CD4-positive, alpha-beta T cell treated with Interleukin-12 subunit alpha and Interleukin-12 subunit beta, for 1 hour (primary cell): Measurements from ENCODE around the gene TCF3.
"Not testable (repeated sequence)": the region's sequence is repeated elsewhere in the genome, so short reads cannot be mapped to it uniquely, and the experiment has no call there.

Experiments
- DNase-seq: peaks from one replicate; pipeline ENCODE4 v3.0.0-alpha.2; 2020

Gene TCF3

GRCh38 chr19:1650650-1651567, 1.5 kb downstream of the TCF3 start:
- DNase-seq = peak; percentile 85

- DNase-seq = no peak
These were observed 2.4 kb downstream of the TCF3 start for GRCh38 chr19:1649706-1650649.

- no peak for DNase-seq
These were observed 3.4 kb downstream of the TCF3 start for GRCh38 chr19:1648920-1649541.

- no peak for DNase-seq
These were observed 4.0 kb downstream of the TCF3 start for GRCh38 chr19:1648459-1648849.

GRCh38 chr19:1647501-1648458, 4.6 kb downstream of the TCF3 start:
- DNase-seq = no peak

- no peak for DNase-seq
These were observed 5.6 kb downstream of the TCF3 start for GRCh38 chr19:1646659-1647453.

- no peak for DNase-seq
These were observed 6.3 kb downstream of the TCF3 start for GRCh38 chr19:1646149-1646548.

GRCh38 chr19:1645299-1645698, 7.1 kb downstream of the TCF3 start:
- no peak for DNase-seq

GRCh38 chr19:1644070-1644469, 8.3 kb downstream of the TCF3 start:
- DNase-seq = no peak

GRCh38 chr19:1640893-1641448, 11.4 kb downstream of the TCF3 start:
- DNase-seq = not testable (repeated sequence)

GRCh38 chr19:1636325-1637236, 15.8 kb downstream of the TCF3 start:
- DNase-seq = no peak

- DNase-seq = no peak
These were observed 17.5 kb downstream of the TCF3 start for GRCh38 chr19:1634938-1635243.

GRCh38 chr19:1634242-1634937, 18.0 kb downstream of the TCF3 start:
- no peak for DNase-seq

- no peak for DNase-seq
These were observed 19.1 kb downstream of the TCF3 start for GRCh38 chr19:1633269-1633826.

GRCh38 chr19:1632462-1633268, 19.8 kb downstream of the TCF3 start:
- no peak for DNase-seq

- DNase-seq = no peak
These were observed 20.8 kb downstream of the TCF3 start for GRCh38 chr19:1631557-1632100.

- DNase-seq = no peak
These were observed 21.6 kb downstream of the TCF3 start for GRCh38 chr19:1630811-1631210.

GRCh38 chr19:1630012-1630411, 22.4 kb downstream of the TCF3 start:
- no peak for DNase-seq
